Fibroblast of villous mesenchyme (primary cell): ENCODE measurements around the gene AMIGO1. TPM values are rescaled to one million over a fixed set of nuclear protein-coding genes. Genes with fewer than 3 reads are reported as not detected.

Experiments
- DNase-seq: peaks from one replicate; pipeline ENCODE4 v3.0.0-alpha.2; 2010; ENCODE audit warnings: low read depth
- H3K4me3 ChIP-seq: 2 replicates; pipeline ENCODE4 v1.5.1; 2011; ENCODE audit warnings: low read depth, mild to moderate bottlenecking, low read length
- total RNA-seq: library from RNA; depleted of rRNA; stranded (reverse); fragments of >200 nt; gene quantifications from 2 replicates; pipeline ENCODE4 v1.2.3, GENCODE V29; 2012
- TF ChIP-seq, protein P1 (sequence below): IDR thresholded peaks from 2 replicates; pipeline ENCODE4 v1.5.1; 2012; ENCODE audit warnings: low read depth, mild to moderate bottlenecking, low read length; ENCODE audit not compliant: insufficient read depth

Gene AMIGO1
- total RNA-seq, 1 donor: 3.5 TPM

DNA sequence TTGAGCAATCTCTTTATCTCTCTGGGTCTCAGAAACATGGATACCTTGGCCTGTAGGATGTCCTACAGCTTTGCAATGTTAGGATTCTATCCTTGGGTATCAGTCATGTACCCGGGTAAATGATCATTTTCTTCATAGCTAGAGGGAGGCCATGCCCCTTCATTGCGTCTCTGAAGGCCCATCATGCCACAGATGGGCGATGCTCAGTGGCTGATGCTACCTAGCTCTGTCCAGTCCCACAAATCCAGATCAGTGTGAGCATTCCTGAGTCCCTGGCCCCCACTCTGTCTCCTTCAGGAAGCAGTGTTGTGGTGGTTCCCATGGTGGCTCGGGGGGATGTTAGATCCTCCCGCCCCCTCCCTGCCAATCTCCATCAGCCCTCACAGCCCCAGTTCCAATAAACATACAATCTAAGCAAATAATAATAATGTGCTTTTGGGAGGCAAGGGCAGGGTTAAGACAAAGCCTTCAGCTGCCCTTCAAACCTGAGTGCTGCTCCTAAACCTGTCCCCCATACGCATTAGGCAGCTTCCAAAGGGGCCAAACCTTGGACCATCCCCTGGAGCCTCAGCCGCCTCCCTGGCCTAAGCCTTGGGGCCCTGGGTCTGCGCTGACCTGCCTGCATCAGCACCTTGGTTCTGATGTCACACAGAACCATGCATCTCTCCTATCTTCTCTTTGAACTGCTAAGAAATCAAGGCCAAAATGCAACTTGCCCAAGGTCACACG is 29.5 kb upstream of the AMIGO1 start:
- DNase-seq: no peak
- no peak overlapping the region for H3K4me3 ChIP-seq
- TF ChIP-seq, protein P1, sequence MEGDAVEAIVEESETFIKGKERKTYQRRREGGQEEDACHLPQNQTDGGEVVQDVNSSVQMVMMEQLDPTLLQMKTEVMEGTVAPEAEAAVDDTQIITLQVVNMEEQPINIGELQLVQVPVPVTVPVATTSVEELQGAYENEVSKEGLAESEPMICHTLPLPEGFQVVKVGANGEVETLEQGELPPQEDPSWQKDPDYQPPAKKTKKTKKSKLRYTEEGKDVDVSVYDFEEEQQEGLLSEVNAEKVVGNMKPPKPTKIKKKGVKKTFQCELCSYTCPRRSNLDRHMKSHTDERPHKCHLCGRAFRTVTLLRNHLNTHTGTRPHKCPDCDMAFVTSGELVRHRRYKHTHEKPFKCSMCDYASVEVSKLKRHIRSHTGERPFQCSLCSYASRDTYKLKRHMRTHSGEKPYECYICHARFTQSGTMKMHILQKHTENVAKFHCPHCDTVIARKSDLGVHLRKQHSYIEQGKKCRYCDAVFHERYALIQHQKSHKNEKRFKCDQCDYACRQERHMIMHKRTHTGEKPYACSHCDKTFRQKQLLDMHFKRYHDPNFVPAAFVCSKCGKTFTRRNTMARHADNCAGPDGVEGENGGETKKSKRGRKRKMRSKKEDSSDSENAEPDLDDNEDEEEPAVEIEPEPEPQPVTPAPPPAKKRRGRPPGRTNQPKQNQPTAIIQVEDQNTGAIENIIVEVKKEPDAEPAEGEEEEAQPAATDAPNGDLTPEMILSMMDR: no peak

DNA sequence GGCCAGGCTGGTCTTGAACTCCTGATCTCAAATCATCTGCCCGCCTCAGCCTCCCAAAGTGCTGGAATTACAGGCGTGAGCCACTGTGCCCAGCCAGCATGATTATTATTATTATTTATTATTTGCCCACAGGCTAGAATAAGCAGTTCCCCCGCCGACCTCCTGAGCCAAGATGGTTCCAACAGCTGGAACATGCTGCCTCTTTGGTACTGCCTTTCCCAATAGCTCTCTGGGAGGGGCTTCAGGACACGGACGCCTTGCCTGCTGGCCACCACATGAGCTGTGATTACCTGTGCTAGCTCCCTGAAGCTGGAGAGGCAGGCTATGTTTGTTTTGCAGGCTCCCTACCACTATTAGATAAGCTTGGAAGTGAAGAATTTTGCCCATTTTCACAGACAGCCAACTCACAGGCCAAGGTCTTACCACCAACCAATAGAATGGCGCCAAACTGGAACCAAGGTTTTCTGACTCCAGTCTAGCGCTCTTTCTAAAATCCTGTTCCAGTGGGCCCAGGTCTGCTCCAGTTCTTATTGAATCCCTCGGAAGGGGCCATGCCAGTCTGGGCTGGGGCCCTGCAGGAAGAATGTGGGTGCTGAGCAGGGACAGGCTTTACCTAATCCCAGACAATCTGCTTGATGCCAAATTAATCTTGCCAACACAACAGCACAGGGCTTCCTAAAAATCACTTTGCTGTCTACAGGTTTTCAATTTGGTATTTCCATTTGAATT is 28.1 kb upstream of the AMIGO1 start:
- no peak for DNase-seq
- TF ChIP-seq, protein P1: no peak

DNA sequence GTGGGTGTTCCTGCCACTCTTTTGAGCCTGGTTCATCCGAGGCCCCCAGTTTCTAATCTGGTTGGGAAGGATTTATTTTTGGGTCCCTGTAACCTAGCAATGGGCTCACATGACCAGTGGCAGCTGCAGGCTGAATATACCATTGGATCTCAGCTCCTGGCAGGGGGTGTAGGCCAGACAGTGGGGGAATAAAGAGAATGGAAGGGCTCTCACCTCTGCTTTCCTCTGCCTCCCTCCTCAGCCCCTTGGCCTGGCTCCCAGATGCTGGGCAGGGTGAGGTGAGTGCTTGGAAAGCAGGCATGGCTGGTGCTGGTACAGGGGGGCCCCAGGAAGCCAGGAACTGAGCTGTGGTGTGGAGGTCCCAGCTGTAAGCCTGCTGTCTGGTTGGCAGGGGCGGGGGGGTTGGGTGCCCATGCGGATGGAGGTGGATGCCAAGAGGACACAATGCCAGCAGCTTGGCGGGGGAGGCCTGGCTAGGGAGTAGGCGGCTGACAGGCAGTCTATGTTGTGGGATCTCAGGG is 26.5 kb upstream of the AMIGO1 start:
- DNase-seq: no peak
- H3K4me3 ChIP-seq: no peak overlapping the region
- TF ChIP-seq, protein P1: no peak

More for the DNA sequence above, 28.1 kb upstream of the AMIGO1 start:
- no peak overlapping the region for H3K4me3 ChIP-seq

DNA sequence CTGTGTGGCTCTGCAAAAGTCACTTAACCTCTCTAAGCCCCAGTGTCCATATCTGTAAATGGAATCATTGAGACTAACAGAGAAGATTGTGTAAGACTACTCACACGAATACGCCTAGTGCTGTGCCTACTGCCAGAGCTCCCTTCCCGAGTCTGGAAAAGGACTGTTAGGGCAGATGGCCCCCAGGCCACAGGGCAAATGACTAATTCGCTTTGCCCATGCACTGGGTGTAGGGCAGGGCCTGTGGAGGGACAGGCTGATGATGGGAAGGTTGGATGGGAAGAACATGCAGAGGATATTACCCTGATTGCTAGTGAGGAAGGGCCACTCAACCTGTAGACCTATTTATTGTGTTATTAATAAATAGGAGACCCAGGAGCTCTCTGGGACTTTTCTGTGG is 26.0 kb upstream of the AMIGO1 start:
- no peak overlapping the region for H3K4me3 ChIP-seq
- peak; percentile 24 for DNase-seq
- TF ChIP-seq, protein P1: no peak

DNA sequence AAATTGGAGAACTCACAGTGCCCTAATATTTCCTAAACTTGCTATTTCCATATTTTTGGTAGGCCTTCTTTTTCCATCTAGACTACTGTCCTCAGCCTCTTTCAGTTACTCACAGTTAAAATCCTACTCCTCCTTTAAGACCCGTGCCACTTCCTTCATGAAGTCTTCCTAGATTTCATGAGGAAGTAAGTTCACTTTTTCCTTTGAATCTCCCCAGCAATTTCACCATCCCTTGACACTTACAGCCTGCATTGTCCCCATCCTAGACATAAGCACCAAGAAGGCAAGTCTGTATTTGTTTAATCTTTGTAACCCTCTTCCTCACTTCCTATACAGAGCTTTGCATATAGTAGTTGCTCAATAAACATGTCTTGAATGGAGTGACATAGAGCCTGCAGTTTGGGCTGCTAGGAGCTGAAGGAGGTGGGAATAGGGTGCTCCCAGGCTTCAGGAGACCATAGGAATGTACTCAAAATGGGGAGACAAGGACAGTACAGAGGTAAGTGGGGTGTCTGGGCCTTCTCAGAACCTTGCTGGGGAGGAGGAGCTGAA is 24.9 kb upstream of the AMIGO1 start:
- no peak for DNase-seq
- TF ChIP-seq, protein P1: no peak
- H3K4me3 ChIP-seq: no peak overlapping the region

DNA sequence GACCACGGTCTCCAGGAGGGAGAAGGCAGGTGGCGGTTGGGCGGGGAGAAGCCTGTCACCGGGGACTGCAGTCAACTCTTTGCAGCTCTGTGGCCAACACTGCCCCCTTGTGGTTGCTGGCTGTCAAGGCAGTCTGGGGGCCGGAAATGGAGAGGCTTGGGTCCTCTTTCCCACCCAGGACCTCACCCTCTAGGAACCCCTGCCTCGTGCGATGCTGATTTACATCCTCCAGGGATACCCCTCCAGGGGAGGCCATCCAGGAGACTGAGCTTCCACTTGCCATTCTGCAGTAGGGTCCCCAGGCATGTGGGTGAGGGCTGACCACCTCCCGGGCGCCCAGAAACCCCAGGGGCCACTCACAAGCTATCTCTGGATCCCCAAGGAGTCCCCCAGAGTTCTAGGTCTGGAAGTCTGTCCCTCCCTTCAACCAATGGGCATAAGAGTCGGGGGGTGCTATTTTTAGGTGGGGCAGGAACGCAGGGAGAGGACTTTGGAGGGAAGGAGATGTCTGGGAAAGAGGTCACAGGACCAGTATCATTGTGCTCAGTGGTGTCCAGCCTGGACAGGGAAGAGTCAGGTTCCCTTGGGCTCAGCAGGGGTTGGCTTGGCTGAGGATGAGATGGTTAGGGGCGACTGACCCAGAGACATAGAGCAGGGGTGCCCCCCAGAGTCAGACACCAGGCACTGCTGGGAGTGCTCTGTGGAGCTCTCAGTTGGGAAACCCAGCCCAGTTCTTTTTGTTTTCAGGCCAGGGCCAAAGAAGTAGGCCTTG is 23.0 kb upstream of the AMIGO1 start:
- peak overlapping the region; percentile 0 for H3K4me3 ChIP-seq
- DNase-seq: peak; percentile 67
- TF ChIP-seq, protein P1: peak; percentile 96
